Measurements from ENCODE around the gene CMAS.

DNA sequence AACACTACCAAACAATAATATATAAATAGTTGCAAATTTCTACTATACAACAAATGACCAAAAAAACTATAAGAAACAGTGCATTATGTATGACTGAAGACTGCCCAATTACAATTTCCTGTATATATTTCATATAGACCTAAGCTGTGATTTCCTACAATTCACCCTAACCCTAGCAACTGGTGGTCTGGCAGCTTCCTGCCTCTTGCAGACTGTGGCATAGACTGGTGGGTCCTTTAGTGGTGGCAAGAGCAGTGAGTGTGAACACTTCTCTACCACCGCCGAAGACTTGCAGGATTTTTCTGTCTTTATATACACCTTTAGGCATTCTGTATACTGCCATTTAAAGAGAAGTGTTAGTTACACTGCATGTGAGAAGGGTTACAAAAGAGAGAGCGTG, 43.6 kb upstream of the CMAS start:
- TF ChIP-seq, protein P1, sequence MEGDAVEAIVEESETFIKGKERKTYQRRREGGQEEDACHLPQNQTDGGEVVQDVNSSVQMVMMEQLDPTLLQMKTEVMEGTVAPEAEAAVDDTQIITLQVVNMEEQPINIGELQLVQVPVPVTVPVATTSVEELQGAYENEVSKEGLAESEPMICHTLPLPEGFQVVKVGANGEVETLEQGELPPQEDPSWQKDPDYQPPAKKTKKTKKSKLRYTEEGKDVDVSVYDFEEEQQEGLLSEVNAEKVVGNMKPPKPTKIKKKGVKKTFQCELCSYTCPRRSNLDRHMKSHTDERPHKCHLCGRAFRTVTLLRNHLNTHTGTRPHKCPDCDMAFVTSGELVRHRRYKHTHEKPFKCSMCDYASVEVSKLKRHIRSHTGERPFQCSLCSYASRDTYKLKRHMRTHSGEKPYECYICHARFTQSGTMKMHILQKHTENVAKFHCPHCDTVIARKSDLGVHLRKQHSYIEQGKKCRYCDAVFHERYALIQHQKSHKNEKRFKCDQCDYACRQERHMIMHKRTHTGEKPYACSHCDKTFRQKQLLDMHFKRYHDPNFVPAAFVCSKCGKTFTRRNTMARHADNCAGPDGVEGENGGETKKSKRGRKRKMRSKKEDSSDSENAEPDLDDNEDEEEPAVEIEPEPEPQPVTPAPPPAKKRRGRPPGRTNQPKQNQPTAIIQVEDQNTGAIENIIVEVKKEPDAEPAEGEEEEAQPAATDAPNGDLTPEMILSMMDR (IDR thresholded peaks at IDR 0.05; ENCODE audit: extremely low read depth in 1 of 2, insufficient read depth in 1 of 2, low read depth in 1 of 2, low read length in 2 of 2) = no peak
- TF ChIP-seq EZH2 (IDR thresholded peaks at IDR 0.05; ENCODE audit: borderline replicate concordance, low read depth, low read length, severe bottlenecking) (no peak), POLR2AphosphoS5 (IDR thresholded peaks at IDR 0.05; ENCODE audit: insufficient read depth, low read depth, low read length) (no peak)
- TF ChIP-seq, protein P2, sequence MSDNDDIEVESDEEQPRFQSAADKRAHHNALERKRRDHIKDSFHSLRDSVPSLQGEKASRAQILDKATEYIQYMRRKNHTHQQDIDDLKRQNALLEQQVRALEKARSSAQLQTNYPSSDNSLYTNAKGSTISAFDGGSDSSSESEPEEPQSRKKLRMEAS (IDR thresholded peaks at IDR 0.05; ENCODE audit: insufficient read depth, insufficient read length) = no peak

All from endothelial cell of umbilical vein (primary cell).